ENCODE data around the gene ANGPT4. TPM values are rescaled to one million over a fixed set of nuclear protein-coding genes. Genes with fewer than 3 reads are reported as not detected.

Gene ANGPT4
- total and polyA plus RNA-seq, 10 of the 15 experiments (the other 5 are each of a cell fraction or from before 2014, with no cell fraction given): 0.01 to 0.16 TPM; not detected in 8

DNA sequence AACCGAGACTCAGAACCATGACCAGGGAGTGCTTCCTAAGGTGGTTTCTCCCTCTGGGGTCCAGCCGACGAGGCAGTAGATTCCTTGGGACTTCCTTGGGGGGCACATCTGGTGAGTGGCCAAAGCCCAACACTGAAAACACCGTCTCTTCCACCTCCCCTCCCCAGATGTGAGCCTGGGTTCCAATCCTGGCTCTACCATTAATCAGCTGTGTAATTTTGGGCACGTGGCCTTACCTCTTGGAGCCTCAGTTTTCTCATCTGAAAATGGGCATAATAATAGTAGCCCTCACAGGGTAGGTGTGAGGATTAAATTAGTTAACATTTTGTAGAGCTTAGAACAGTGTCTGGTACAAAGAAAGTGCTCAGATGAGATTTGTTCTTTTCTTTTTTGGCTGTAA, 77.1 kb downstream of the ANGPT4 start (continued):
- TF ChIP-seq, protein P1, sequence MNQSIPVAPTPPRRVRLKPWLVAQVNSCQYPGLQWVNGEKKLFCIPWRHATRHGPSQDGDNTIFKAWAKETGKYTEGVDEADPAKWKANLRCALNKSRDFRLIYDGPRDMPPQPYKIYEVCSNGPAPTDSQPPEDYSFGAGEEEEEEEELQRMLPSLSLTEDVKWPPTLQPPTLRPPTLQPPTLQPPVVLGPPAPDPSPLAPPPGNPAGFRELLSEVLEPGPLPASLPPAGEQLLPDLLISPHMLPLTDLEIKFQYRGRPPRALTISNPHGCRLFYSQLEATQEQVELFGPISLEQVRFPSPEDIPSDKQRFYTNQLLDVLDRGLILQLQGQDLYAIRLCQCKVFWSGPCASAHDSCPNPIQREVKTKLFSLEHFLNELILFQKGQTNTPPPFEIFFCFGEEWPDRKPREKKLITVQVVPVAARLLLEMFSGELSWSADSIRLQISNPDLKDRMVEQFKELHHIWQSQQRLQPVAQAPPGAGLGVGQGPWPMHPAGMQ (IDR thresholded peaks at IDR 0.05; ENCODE audit: borderline replicate concordance): no peak
- no peak for TF ChIP-seq POLR2A (IDR thresholded peaks at IDR 0.05; ENCODE audit: low read depth, low read length)
- no peak for TF ChIP-seq NFYB (IDR thresholded peaks at IDR 0.05; ENCODE audit: insufficient read depth, low read depth, low read length)

DNA sequence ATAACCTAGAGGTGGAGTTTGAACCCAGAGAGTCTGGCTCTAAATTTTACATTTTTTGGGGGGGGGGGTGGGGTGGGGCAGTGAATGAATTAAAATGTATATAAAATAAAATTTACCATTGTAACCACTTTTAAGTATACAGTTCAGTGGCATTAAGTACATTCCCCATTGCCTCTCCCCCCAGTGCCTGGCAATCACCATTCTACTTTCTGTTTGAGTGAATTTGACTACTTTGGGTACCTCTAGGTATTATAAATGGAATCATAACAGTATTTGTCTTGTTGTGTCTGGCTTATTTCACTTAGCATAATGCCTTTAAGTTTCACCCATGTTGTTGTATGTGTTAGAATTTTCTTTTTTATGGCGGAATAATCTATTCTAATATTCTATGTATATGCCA, 79.9 kb downstream of the ANGPT4 start:
- Histone ChIP-seq H3K36me3 (ENCODE audit: control insufficient read depth in 2 of 2, insufficient read depth in 2 of 2, low read length in 1 of 2) (no peaks in the 10 kb centered on the region), H3K4me2 (ENCODE audit: control insufficient read depth, insufficient read depth) (peak overlapping the region; percentile 78), H3K4me1 (ENCODE audit: control insufficient read depth, insufficient read depth, low read length) (peaks cover 16% of the 10 kb centered on the region), H3K4me3 (no peak overlapping the region), H3K9me3 (replicated peaks; ENCODE audit: control insufficient read depth, insufficient read depth, low read length) (no peaks in the 10 kb centered on the region; the same call in 2 of the 3 replicates), H2AFZ (ENCODE audit: control insufficient read depth, low read depth, low read length) (no peak overlapping the region), H3K27me3 (replicated peaks in 1 of 2; ENCODE audit: control insufficient read depth in 2 of 2, insufficient read depth in 2 of 2, low read length in 1 of 2) (no peaks in the 10 kb centered on the region), H3K9ac (ENCODE audit: control insufficient read depth, insufficient read depth, low read length) (no peak overlapping the region), H3K79me2 (ENCODE audit: control insufficient read depth, insufficient read depth, low read length) (peaks cover 18% of the 10 kb centered on the region), H4K20me1 (ENCODE audit: control insufficient read depth, insufficient read depth) (no peaks in the 10 kb centered on the region), H3K27ac (ENCODE audit: control insufficient read depth, insufficient read depth) (no peak overlapping the region)
- POLR2A ChIA-PET: no interaction called here
- RAD21 ChIA-PET (ENCODE audit: unreplicated experiment): interaction anchor here (1.4 kb wide), 1 partner anchor 119 kb away, joined by 8 read pairs; no protein-coding TSS in a partner anchor
- SMC1A ChIA-PET (ENCODE audit: uncharacterized antibody, unreplicated experiment): interaction anchor here (1.0 kb wide), 1 partner anchor 121 kb away, joined by 3 read pairs; no protein-coding TSS in a partner anchor
- TF ChIP-seq YY1 (IDR thresholded peaks at IDR 0.05; ENCODE audit: low read depth, low read length) (no peak), CBFB (IDR thresholded peaks at IDR 0.05; ENCODE audit: low read depth) (no peak)
- BruUV-seq (replicated peaks): no TSS peak
- FAIRE-seq (peak; percentile 23), DNase-seq (ENCODE audit: low read depth, low spot score) (no peak), ATAC-seq (no peak)
- CTCF ChIA-PET: interaction anchor here (1.0 kb wide), 1 partner anchor 119 kb away, joined by 5 read pairs; no protein-coding TSS in a partner anchor
- in situ Hi-C loops (cut with MboI) (no loop called here), intact Hi-C loops (cut with micrococcal nuclease; ENCODE audit: unreplicated experiment) (no loop called here)
- 55% methylated on average over 1 of the region's 1 CpG for WGBS (ENCODE audit: insufficient coverage, insufficient replicate concordance, low lambda C conversion rate, missing lambda C conversion rate)
